SK-N-SH treated with all-trans-retinoic acid at 6 μM for 48 hours (cell line): ENCODE measurements around the gene ITPR2.

Source experiments
- ATAC-seq: fragments of 200-7000 bp; cut with Tn5 transposase; 3 replicates; pipeline ENCODE4 v1.9.1; 2020; ENCODE audit warnings: mild to moderate bottlenecking, moderate library complexity
- ARNTL ChIP-seq: fragments of 450-650 bp; formaldehyde crosslinking; IDR thresholded peaks from 2 replicates; pipeline ENCODE4 v1.5.0; 2020; ENCODE audit warnings: low read depth, mild to moderate bottlenecking, moderate library complexity, borderline replicate concordance
- CSDC2 ChIP-seq: fragments of 250-450 bp; sonication (Bioruptor Pico); IDR thresholded peaks from 2 replicates; pipeline ENCODE4 v1.5.0; 2020; ENCODE audit warnings: mild to moderate bottlenecking, moderate library complexity
- ISL1 ChIP-seq: fragments of 250-450 bp; sonication (Bioruptor Pico); IDR thresholded peaks from 2 replicates; pipeline ENCODE4 v2.1.2; 2022; ENCODE audit warnings: mild to moderate bottlenecking, moderate library complexity
- PPARA ChIP-seq: fragments of 250-450 bp; sonication (Bioruptor Pico); IDR thresholded peaks from 2 replicates; pipeline ENCODE4 v1.5.0; 2020; ENCODE audit warnings: mild to moderate bottlenecking, borderline replicate concordance
- RARB ChIP-seq: fragments of 250-450 bp; sonication (Bioruptor Pico); IDR thresholded peaks from 2 replicates; pipeline ENCODE4 v1.8.0; 2021; ENCODE audit warnings: mild to moderate bottlenecking, moderate library complexity
- SNAI2 ChIP-seq: fragments of 250-450 bp; sonication (Bioruptor Pico); IDR thresholded peaks from 2 replicates; pipeline ENCODE4 v1.5.0; 2020; ENCODE audit warnings: mild to moderate bottlenecking, moderate library complexity
- TCF4 ChIP-seq: fragments of 250-450 bp; sonication (Bioruptor Pico); IDR thresholded peaks from 2 replicates; pipeline ENCODE4 v1.8.0; 2021; ENCODE audit warnings: mild to moderate bottlenecking, moderate library complexity, borderline replicate concordance
- TOX ChIP-seq: fragments of 250-450 bp; sonication (Bioruptor Pico); IDR thresholded peaks from 2 replicates; pipeline ENCODE4 v1.8.0; 2021; ENCODE audit warnings: mild to moderate bottlenecking, moderate library complexity, borderline replicate concordance
- ZC3H10 ChIP-seq: fragments of 250-450 bp; sonication (Bioruptor Pico); IDR thresholded peaks from 2 replicates; pipeline ENCODE4 v1.5.1; 2021; ENCODE audit warnings: mild to moderate bottlenecking, moderate library complexity
- ZFP3 ChIP-seq: fragments of 250-450 bp; sonication (Bioruptor Pico); IDR thresholded peaks from 2 replicates; pipeline ENCODE4 v1.5.0; 2020; ENCODE audit warnings: mild to moderate bottlenecking, moderate library complexity
- ZNF565 ChIP-seq: fragments of 450-650 bp; formaldehyde crosslinking; conservative IDR thresholded peaks from 2 replicates; pipeline ENCODE4 v1.5.0; 2020; ENCODE audit warnings: low read depth, mild to moderate bottlenecking, moderate library complexity
- ZNF70 ChIP-seq: fragments of 450-650 bp; formaldehyde crosslinking; IDR thresholded peaks from 2 replicates; pipeline ENCODE4 v1.5.0; 2020; ENCODE audit warnings: mild to moderate bottlenecking, moderate library complexity
- ZNF8 ChIP-seq: fragments of 450-650 bp; formaldehyde crosslinking; IDR thresholded peaks from 2 replicates; pipeline ENCODE4 v1.5.0; 2020; ENCODE audit warnings: mild to moderate bottlenecking, moderate library complexity
- TF ChIP-seq, protein P1 (sequence below): fragments of 250-450 bp; sonication (Bioruptor Pico); IDR thresholded peaks from 2 replicates; pipeline ENCODE4 v1.5.1; 2021; ENCODE audit warnings: mild to moderate bottlenecking, moderate library complexity
- TF ChIP-seq, protein P2 (sequence below): fragments of 250-450 bp; sonication (Bioruptor Pico); IDR thresholded peaks from 2 replicates; pipeline ENCODE4 v1.5.1; 2020; ENCODE audit warnings: low read depth, mild to moderate bottlenecking, moderate library complexity
- TF ChIP-seq, protein P3 (sequence below): fragments of 250-450 bp; sonication (Bioruptor Pico); IDR thresholded peaks from 2 replicates; pipeline ENCODE4 v1.8.0; 2021; ENCODE audit warnings: low read depth, mild to moderate bottlenecking, moderate library complexity, borderline replicate concordance
- TF ChIP-seq, protein P4 (sequence below): fragments of 250-450 bp; sonication (Bioruptor Pico); IDR thresholded peaks from 2 replicates; pipeline ENCODE4 v1.8.0; 2020; ENCODE audit warnings: mild to moderate bottlenecking, moderate library complexity, borderline replicate concordance

The ITPR2 gene

DNA sequence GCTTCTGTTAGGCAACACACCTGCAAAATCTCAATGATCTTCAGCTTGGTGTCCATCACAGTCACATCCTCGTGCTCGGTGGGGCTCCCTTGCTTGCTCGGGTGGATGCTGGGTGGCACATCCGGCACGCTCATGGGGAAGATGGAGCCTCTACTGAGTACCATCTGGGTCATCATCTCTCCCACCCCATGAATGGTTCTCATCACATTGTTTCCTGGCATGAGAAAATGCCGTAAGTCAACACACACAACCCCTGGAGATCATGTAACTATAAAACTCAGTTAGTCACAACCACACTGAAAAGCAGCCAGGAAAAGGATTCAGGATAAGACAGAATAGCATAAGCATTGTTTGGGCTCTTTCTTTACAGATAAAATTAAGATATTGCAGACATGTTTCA is 201.1 kb downstream of the ITPR2 start (continued):
- TF ChIP-seq, protein P1, sequence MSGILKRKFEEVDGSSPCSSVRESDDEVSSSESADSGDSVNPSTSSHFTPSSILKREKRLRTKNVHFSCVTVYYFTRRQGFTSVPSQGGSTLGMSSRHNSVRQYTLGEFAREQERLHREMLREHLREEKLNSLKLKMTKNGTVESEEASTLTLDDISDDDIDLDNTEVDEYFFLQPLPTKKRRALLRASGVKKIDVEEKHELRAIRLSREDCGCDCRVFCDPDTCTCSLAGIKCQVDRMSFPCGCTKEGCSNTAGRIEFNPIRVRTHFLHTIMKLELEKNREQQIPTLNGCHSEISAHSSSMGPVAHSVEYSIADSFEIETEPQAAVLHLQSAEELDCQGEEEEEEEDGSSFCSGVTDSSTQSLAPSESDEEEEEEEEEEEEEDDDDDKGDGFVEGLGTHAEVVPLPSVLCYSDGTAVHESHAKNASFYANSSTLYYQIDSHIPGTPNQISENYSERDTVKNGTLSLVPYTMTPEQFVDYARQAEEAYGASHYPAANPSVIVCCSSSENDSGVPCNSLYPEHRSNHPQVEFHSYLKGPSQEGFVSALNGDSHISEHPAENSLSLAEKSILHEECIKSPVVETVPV (CRISPR knock-in tag), result no peak
- TF ChIP-seq ZFP3 (CRISPR knock-in tag) (no peak), ZNF565 (CRISPR knock-in tag) (no peak)

DNA sequence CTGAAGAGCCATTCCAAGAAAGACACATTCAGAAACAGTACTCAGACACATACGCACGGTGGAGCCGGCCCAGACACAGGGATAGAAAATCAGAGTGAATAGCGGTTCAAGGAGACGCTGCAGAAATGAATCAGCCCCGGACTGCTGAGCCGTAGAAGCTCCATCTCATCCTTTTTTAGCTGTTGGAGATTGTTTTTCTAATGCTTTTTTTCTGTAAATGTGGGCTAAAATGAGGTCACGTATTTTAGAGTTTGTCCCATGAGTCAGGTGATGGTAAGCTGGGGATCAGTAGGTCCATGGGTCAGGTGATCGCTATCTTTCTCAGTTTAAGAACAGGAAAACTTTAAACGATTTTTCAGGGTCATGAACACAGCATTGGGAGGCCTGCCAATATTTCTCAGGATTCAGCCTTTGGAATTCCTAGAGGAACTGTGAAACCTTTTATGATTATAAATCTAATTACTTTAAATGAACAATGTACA is 202.4 kb downstream of the ITPR2 start:
- ATAC-seq, result peak; percentile 91

DNA sequence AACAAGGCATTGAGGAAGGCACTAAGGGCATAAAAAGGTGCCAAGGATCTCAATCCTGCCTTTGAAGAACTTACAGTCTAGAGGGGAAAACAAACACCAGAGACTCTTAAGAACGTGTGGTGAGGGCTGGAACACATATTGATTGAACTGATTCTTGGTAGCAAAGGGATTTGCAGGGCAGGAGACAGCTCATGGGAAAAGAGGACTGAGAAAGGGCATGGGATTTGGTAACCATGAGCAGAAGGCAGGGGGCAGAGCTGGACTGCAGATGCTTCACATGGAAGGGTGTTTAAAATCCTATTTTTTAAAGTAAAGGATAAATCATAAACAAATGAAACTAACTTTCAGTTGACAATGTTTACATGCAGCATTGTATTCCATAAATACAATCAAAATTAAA is 203.1 kb downstream of the ITPR2 start:
- peak; percentile 81 for ATAC-seq

More for the DNA sequence above, 202.4 kb downstream of the ITPR2 start:
- TF ChIP-seq SNAI2 (0 out of 2 replicates have a peak, but pooled peaks have one; percentile 12), ISL1 (peak; percentile 71), ZNF8 (CRISPR knock-in tag) (no peak)

DNA sequence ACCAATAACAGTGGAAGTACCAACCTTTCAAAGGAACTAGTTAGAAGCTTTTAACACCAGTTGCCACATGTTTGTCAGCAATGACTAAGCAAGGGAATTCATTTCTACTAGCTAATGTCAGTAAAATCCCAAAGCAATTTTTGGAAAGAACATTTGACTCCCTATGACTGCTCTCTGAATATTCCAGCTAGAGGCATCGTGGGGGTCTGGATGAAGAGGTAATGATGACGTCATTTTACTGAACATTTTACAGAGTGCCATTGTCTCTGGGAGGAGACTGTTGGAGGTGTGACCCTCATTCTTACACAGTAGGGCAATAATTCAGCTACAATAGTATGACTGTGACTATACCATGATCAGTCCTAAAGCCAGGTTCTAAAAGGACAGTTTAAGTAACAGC is 204.8 kb downstream of the ITPR2 start:
- ATAC-seq, result no peak
- TF ChIP-seq, protein P2, sequence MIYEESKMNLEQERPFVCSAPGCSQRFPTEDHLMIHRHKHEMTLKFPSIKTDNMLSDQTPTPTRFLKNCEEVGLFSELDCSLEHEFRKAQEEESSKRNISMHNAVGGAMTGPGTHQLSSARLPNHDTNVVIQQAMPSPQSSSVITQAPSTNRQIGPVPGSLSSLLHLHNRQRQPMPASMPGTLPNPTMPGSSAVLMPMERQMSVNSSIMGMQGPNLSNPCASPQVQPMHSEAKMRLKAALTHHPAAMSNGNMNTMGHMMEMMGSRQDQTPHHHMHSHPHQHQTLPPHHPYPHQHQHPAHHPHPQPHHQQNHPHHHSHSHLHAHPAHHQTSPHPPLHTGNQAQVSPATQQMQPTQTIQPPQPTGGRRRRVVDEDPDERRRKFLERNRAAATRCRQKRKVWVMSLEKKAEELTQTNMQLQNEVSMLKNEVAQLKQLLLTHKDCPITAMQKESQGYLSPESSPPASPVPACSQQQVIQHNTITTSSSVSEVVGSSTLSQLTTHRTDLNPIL (CRISPR knock-in tag), result no peak
- TF ChIP-seq, protein P3, sequence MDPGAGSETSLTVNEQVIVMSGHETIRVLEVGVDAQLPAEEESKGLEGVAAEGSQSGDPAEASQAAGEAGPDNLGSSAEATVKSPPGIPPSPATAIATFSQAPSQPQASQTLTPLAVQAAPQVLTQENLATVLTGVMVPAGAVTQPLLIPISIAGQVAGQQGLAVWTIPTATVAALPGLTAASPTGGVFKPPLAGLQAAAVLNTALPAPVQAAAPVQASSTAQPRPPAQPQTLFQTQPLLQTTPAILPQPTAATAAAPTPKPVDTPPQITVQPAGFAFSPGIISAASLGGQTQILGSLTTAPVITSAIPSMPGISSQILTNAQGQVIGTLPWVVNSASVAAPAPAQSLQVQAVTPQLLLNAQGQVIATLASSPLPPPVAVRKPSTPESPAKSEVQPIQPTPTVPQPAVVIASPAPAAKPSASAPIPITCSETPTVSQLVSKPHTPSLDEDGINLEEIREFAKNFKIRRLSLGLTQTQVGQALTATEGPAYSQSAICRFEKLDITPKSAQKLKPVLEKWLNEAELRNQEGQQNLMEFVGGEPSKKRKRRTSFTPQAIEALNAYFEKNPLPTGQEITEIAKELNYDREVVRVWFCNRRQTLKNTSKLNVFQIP (CRISPR knock-in tag), result no peak
- TF ChIP-seq, protein P1 (CRISPR knock-in tag), result no peak
- TF ChIP-seq, protein P4, sequence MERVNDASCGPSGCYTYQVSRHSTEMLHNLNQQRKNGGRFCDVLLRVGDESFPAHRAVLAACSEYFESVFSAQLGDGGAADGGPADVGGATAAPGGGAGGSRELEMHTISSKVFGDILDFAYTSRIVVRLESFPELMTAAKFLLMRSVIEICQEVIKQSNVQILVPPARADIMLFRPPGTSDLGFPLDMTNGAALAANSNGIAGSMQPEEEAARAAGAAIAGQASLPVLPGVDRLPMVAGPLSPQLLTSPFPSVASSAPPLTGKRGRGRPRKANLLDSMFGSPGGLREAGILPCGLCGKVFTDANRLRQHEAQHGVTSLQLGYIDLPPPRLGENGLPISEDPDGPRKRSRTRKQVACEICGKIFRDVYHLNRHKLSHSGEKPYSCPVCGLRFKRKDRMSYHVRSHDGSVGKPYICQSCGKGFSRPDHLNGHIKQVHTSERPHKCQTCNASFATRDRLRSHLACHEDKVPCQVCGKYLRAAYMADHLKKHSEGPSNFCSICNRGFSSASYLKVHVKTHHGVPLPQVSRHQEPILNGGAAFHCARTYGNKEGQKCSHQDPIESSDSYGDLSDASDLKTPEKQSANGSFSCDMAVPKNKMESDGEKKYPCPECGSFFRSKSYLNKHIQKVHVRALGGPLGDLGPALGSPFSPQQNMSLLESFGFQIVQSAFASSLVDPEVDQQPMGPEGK (CRISPR knock-in tag), result no peak
- no peak for TF ChIP-seq ZNF70 (CRISPR knock-in tag)
- no peak for TF ChIP-seq TCF4
- no peak for TF ChIP-seq ISL1
- no peak for TF ChIP-seq PPARA (CRISPR knock-in tag)
- TF ChIP-seq CSDC2 (CRISPR knock-in tag), result no peak

More for the DNA sequence above, 203.1 kb downstream of the ITPR2 start:
- TF ChIP-seq RARB (CRISPR knock-in tag) (no peak), ZNF70 (CRISPR knock-in tag) (no peak), ARNTL (CRISPR knock-in tag) (no peak), ZFP3 (CRISPR knock-in tag) (no peak), SNAI2 (no peak), CSDC2 (CRISPR knock-in tag) (no peak), TOX (no peak), ZC3H10 (CRISPR knock-in tag) (no peak), TCF4 (no peak), ISL1 (no peak)
- TF ChIP-seq, protein P1 (CRISPR knock-in tag), result no peak
- TF ChIP-seq, protein P4 (CRISPR knock-in tag), result no peak
- TF ChIP-seq, protein P2 (CRISPR knock-in tag), result no peak
- TF ChIP-seq, protein P3 (CRISPR knock-in tag), result no peak
